Thyroid gland (tissue), 4 donors: ENCODE measurements around the gene SIN3B.

Experiments
- POLR2A ChIP-seq, 2 donors: fragments of 450-650 bp; IDR thresholded peaks; one replicate each; pipeline ENCODE4 v1.6.1; 2017; ENCODE audit warnings: antibody characterized with exemption in 2 of 2, mild to moderate bottlenecking in 2 of 2, moderate library complexity in 1 of 2
- TF ChIP-seq, protein P1 (sequence below), 6 experiments: fragments of 200-600 bp in 3 of 6; fragments of 450-650 bp in 3 of 6; sonication (generic) in 3 of 6; IDR thresholded peaks; one replicate each; pipeline ENCODE4 v1.5.1; 2016 to 2019; ENCODE audit warnings: antibody characterized with exemption in 6 of 6, mild to moderate bottlenecking in 2 of 6, inconsistent platforms in 1 of 6, moderate library complexity in 1 of 6

DNA sequence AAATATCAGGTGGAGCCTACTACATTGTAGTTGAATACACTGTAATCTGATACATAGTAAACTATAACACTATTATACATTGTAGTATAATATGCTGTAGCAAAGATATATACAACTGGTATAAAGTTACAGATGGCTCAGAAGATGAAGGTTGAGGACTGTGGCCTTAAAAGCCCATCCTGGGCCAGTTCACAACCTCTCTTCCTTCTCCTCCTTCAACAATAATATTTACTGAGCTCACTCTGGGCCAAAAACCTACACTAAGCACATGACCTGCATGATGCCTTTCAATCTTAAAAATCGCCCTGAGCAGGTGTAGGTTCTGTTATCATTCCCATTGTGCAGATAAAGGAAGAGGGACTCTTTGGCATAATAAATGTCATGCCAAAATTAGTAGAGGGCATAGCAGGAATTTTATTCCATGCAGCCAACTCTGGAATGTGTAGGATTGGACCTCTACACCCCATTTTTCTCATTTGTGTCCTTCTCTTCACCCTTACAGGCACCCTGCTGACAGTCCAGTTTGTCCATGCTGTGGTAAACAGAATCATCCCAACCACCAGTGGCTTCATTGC, 14.6 kb upstream of the SIN3B start:
- TF ChIP-seq, protein P1, sequence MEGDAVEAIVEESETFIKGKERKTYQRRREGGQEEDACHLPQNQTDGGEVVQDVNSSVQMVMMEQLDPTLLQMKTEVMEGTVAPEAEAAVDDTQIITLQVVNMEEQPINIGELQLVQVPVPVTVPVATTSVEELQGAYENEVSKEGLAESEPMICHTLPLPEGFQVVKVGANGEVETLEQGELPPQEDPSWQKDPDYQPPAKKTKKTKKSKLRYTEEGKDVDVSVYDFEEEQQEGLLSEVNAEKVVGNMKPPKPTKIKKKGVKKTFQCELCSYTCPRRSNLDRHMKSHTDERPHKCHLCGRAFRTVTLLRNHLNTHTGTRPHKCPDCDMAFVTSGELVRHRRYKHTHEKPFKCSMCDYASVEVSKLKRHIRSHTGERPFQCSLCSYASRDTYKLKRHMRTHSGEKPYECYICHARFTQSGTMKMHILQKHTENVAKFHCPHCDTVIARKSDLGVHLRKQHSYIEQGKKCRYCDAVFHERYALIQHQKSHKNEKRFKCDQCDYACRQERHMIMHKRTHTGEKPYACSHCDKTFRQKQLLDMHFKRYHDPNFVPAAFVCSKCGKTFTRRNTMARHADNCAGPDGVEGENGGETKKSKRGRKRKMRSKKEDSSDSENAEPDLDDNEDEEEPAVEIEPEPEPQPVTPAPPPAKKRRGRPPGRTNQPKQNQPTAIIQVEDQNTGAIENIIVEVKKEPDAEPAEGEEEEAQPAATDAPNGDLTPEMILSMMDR (IDR thresholded peaks at IDR 0.05): no peak
- TF ChIP-seq POLR2A (IDR thresholded peaks at IDR 0.05): no peak
